Measurements from ENCODE around the gene SLX9.

The SLX9 gene

GRCh38 chr21:44999428-44999971 lies 59.7 kb downstream of the SLX9 start:
- in situ Hi-C loops (cut with MboI; ENCODE audit: low pct_unique_long_range_greater_than_20kb, low sequenced_read_pairs, unreplicated experiment): no loop called here

GRCh38 chr21:44999972-45000636 lies 60.3 kb downstream of the SLX9 start:
- TF ChIP-seq, protein P1, sequence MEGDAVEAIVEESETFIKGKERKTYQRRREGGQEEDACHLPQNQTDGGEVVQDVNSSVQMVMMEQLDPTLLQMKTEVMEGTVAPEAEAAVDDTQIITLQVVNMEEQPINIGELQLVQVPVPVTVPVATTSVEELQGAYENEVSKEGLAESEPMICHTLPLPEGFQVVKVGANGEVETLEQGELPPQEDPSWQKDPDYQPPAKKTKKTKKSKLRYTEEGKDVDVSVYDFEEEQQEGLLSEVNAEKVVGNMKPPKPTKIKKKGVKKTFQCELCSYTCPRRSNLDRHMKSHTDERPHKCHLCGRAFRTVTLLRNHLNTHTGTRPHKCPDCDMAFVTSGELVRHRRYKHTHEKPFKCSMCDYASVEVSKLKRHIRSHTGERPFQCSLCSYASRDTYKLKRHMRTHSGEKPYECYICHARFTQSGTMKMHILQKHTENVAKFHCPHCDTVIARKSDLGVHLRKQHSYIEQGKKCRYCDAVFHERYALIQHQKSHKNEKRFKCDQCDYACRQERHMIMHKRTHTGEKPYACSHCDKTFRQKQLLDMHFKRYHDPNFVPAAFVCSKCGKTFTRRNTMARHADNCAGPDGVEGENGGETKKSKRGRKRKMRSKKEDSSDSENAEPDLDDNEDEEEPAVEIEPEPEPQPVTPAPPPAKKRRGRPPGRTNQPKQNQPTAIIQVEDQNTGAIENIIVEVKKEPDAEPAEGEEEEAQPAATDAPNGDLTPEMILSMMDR (IDR thresholded peaks at IDR 0.05; ENCODE audit: extremely low read depth, insufficient read depth, missing control alignments): no peak
- in situ Hi-C loops (cut with MboI; ENCODE audit: low pct_unique_long_range_greater_than_20kb, low sequenced_read_pairs, unreplicated experiment): no loop called here
- no peak for DNase-seq (ENCODE audit: low spot score)

More at GRCh38 chr21:44999428-44999971, 59.7 kb downstream of the SLX9 start:
- TF ChIP-seq, protein P1 (IDR thresholded peaks at IDR 0.05; ENCODE audit: extremely low read depth, insufficient read depth, missing control alignments): no peak
- DNase-seq (ENCODE audit: low spot score): no peak

- DNase-seq (ENCODE audit: low spot score): no peak
- in situ Hi-C loops (cut with MboI; ENCODE audit: low pct_unique_long_range_greater_than_20kb, low sequenced_read_pairs, unreplicated experiment): no loop called here
- TF ChIP-seq, protein P1 (IDR thresholded peaks at IDR 0.05; ENCODE audit: extremely low read depth, insufficient read depth, missing control alignments): no peak
Observed at GRCh38 chr21:45000637-45001133, 60.9 kb downstream of the SLX9 start.

GRCh38 chr21:45001134-45002095 lies 61.6 kb downstream of the SLX9 start:
- TF ChIP-seq, protein P1 (IDR thresholded peaks at IDR 0.05; ENCODE audit: extremely low read depth, insufficient read depth, missing control alignments): no peak
- in situ Hi-C loops (cut with MboI; ENCODE audit: low pct_unique_long_range_greater_than_20kb, low sequenced_read_pairs, unreplicated experiment): no loop called here
- no peak for DNase-seq (ENCODE audit: low spot score)

DNA sequence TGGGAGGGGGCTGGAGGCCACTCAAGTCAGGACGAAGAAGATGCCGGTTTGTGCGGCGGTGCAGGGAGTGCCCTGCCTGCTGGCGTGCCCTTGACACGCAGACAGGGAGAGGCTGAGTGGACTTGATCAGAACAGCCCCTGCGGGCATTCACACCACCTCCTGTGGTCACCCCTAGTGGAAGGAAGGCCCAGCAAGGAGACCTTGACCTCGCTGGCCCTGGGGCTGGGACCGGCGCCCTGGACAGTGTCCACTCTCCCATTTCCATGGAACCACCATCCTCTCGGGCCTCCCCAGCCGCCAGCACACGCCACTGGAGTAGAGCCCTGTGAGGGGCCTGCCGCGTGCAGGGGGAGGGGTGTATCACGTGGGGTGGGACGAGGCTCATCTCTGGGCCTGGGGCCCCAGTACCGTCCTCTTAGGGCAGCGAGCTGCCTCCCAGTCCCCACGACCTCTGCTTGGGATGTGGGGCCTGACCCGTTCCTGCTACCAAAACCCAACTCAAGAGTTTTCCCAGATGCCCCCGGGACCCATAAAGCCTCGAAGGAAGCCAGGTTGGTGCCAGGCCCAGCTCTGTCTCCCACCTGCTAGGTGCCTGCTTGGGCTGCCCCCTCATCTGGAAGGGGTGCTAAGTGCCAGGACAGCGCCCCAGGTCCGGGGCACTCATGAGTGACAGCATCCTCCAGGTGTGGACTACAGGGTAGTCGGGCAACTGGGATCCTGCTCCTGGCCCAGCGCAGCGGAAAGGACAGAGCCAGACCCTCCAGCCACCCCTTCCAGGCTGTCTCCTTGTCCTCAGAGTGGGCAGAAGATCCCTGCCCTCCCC lies 62.8 kb downstream of the SLX9 start:
- in situ Hi-C loops (cut with MboI; ENCODE audit: low pct_unique_long_range_greater_than_20kb, low sequenced_read_pairs, unreplicated experiment): no loop called here
- DNase-seq (ENCODE audit: low spot score): no peak
- TF ChIP-seq, protein P1 (IDR thresholded peaks at IDR 0.05; ENCODE audit: extremely low read depth, insufficient read depth, missing control alignments): no peak
